Smooth muscle cell (in vitro differentiated cells): ENCODE results near the gene PLEKHA8. TPM values are rescaled to one million over a fixed set of nuclear protein-coding genes. Genes with fewer than 3 reads are reported as not detected.

Source experiments
- DNase-seq: peaks from one replicate; lab custom pipeline; 2025; ENCODE audit not compliant: unreplicated experiment; lab: John Stamatoyannopoulos, UW
- H2AFZ ChIP-seq: fragments of 200-600 bp; sonication (generic); 2 replicates; pipeline ENCODE4 v1.6.0; 2016; ENCODE audit warnings: antibody characterized with exemption, low read depth, mild to moderate bottlenecking
- H3F3A ChIP-seq: fragments of 200-600 bp; sonication (generic); 2 replicates; pipeline ENCODE4 v1.6.0; 2017; ENCODE audit warnings: antibody characterized with exemption, low read depth
- H3K27ac ChIP-seq: fragments of 200-600 bp; sonication (generic); 2 replicates; pipeline ENCODE4 v1.5.1; 2016; ENCODE audit warnings: low read depth, mild to moderate bottlenecking
- H3K27me3 ChIP-seq: fragments of 200-600 bp; sonication (generic); 2 replicates; pipeline ENCODE4 v1.6.1; 2016; ENCODE audit warnings: low read depth, mild to moderate bottlenecking
- H3K36me3 ChIP-seq: fragments of 200-600 bp; sonication (generic); 2 replicates; pipeline ENCODE4 v1.5.1; 2016; ENCODE audit warnings: low read depth
- H3K4me1 ChIP-seq: fragments of 200-600 bp; sonication (generic); 2 replicates; pipeline ENCODE4 v1.5.1; 2016; ENCODE audit warnings: low read depth
- H3K4me2 ChIP-seq: fragments of 200-600 bp; sonication (generic); 2 replicates; pipeline ENCODE4 v1.6.0; 2016; ENCODE audit warnings: mild to moderate bottlenecking
- H3K4me3 ChIP-seq: fragments of 200-600 bp; sonication (generic); 2 replicates; pipeline ENCODE4 v1.5.1; 2016; ENCODE audit warnings: mild to moderate bottlenecking
- H3K79me2 ChIP-seq: fragments of 200-600 bp; sonication (generic); 2 replicates; pipeline ENCODE4 v1.6.0; 2016; ENCODE audit warnings: low read depth, mild to moderate bottlenecking
- H3K9ac ChIP-seq: fragments of 200-600 bp; sonication (generic); 2 replicates; pipeline ENCODE4 v1.6.0; 2016; ENCODE audit warnings: low read depth
- H3K9me3 ChIP-seq: fragments of 200-600 bp; sonication (generic); replicated peaks from 2 replicates; pipeline ENCODE4 v1.5.1; 2016; ENCODE audit warnings: low read depth
- H4K20me1 ChIP-seq: fragments of 200-600 bp; sonication (generic); 2 replicates; pipeline ENCODE4 v1.6.0; 2016; ENCODE audit warnings: low read depth
- WGBS: methylation state at CpG from one replicate; pipeline ENCODE4 v1.1.7; 2016; ENCODE audit warnings: low lambda C conversion rate; 5-methylcytosine and 5-hydroxymethylcytosine counted together
- polyA plus RNA-seq: library from polyadenylated mRNA; unstranded; fragments of >200 nt; fragmentation: Nextera tagmentation; extraction: Ambion mirVana; gene quantifications from 2 replicates; pipeline ENCODE4 v1.2.1, GENCODE V29; 2016
- total RNA-seq: library from RNA; depleted of rRNA; stranded (reverse); fragments of >200 nt; gene quantifications from 2 replicates; pipeline ENCODE4 v1.2.3, GENCODE V29; 2014
- TF ChIP-seq, protein P1 (sequence below): fragments of 200-600 bp; sonication (generic); IDR thresholded peaks from 2 replicates; pipeline ENCODE4 v1.5.1; 2017; ENCODE audit warnings: borderline replicate concordance, mild to moderate bottlenecking, antibody characterized with exemption; ENCODE audit not compliant: insufficient read depth, poor library complexity, severe bottlenecking

The PLEKHA8 gene
- total and polyA plus RNA-seq, 2 experiments from 2014 or later, result 10.0 to 20.4 TPM

DNA sequence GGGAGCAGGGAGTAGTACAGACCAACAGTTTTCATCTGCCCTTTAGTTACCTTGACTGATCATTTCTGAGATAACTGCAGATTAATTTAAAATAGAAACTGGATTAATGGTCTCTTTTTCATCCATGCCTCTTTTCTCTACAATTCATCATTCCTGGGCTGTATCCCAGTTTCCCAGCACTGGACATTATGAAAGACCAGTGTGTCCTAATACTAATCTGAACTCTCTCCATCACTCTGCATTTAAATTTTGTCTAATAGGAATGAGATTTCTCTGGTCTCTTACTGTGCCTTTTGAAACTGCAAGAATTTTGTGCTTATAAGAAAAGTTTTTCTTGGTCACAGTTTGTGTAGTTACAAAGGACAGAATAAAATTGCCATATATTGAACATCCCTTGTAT, 12.7 kb downstream of the PLEKHA8 start:
- Histone ChIP-seq H4K20me1 (peaks cover 91% of the 10 kb centered on the region), H3F3A (no peaks in the 10 kb centered on the region), H3K36me3 (no peaks in the 10 kb centered on the region), H3K4me3 (no peak overlapping the region), H3K9me3 (no peaks in the 10 kb centered on the region), H3K27ac (no peak overlapping the region), H2AFZ (no peak overlapping the region), H3K4me1 (peaks cover 10% of the 10 kb centered on the region), H3K4me2 (no peak overlapping the region), H3K79me2 (peaks cover 61% of the 10 kb centered on the region), H3K9ac (no peak overlapping the region), H3K27me3 (no peaks in the 10 kb centered on the region)
- no peak for DNase-seq
- TF ChIP-seq, protein P1, sequence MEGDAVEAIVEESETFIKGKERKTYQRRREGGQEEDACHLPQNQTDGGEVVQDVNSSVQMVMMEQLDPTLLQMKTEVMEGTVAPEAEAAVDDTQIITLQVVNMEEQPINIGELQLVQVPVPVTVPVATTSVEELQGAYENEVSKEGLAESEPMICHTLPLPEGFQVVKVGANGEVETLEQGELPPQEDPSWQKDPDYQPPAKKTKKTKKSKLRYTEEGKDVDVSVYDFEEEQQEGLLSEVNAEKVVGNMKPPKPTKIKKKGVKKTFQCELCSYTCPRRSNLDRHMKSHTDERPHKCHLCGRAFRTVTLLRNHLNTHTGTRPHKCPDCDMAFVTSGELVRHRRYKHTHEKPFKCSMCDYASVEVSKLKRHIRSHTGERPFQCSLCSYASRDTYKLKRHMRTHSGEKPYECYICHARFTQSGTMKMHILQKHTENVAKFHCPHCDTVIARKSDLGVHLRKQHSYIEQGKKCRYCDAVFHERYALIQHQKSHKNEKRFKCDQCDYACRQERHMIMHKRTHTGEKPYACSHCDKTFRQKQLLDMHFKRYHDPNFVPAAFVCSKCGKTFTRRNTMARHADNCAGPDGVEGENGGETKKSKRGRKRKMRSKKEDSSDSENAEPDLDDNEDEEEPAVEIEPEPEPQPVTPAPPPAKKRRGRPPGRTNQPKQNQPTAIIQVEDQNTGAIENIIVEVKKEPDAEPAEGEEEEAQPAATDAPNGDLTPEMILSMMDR, result no peak

DNA sequence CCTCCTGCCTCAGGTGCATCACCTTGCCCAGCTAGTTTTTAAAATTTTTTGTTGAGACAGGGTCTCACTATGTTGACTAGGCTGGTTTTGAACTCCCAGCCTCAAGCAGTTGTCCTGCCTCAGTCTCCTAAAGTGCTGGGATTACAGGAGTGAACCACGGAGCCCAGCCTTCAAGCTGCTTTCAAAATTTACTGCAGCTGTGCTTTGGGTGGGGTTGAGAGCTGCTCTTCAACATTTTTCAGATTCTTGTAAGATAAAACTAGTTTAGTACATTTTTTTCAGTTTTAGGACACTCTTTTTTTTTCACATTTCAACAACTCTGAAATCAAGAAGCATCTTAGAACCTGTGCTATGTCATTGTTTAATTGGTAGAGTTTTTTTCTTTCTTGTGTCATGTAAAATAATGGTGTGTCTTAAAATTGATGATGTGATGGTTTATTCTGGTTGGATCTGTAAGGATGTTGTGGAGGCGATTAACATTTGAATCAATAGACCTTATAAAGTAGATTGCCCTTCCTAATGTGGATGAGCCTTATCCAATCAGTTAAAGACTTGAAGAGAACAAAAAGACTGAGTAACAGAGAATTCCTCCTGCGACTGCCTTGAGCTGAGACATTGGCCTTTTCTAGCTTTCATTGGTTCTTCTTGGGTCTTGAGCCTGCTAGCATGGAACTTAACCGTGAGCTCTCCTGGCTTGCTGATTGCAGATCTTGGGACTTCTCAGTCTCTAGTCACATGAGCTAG, 13.5 kb downstream of the PLEKHA8 start:
- H3K4me1 ChIP-seq, result peaks cover 10% of the 10 kb centered on the region
- peaks cover 58% of the 10 kb centered on the region for H3K79me2 ChIP-seq
- 84% methylated on average over 4 of the region's 4 CpGs for WGBS

DNA sequence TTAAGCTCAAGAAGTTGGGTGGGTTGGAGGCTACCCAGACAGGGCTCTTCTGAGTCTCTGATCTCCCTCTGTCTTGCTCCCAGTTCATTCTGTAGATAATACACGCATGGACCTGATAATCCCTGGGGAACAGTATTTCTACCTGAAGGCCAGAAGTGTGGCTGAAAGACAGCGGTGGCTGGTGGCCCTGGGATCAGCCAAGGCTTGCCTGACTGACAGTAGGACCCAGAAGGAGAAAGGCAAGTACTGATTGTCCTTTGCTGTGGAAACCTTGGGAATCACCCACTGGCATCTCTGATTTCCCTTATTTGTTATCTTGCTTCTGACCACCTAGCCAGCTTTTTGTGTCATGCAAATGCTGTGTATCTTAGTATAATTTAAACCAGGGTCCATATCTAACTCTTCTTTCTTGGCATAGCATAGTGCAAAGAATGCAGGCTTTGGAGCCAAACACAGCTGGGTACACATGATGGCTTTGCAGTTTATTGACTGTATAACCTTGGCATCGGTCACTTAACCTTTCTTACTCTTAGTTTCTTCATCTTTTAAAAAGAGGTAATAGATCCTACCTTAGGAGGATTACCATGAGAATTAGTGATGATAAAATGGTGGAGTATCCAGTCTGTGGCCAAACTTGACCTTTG, 18.0 kb downstream of the PLEKHA8 start:
- peaks cover 3% of the 10 kb centered on the region for H3K36me3 ChIP-seq
- no peak overlapping the region for H3K4me3 ChIP-seq
- TF ChIP-seq, protein P1, result no peak
- no peak overlapping the region for H2AFZ ChIP-seq
- 89% methylated on average over 3 of the region's 3 CpGs for WGBS
- no peak overlapping the region for H3K9ac ChIP-seq
- H3K4me1 ChIP-seq, result peaks cover 3% of the 10 kb centered on the region
- H3K27me3 ChIP-seq, result no peaks in the 10 kb centered on the region
- peaks cover 49% of the 10 kb centered on the region for H4K20me1 ChIP-seq
- DNase-seq, result no peak
- H3K9me3 ChIP-seq, result no peaks in the 10 kb centered on the region
- no peak overlapping the region for H3K4me2 ChIP-seq
- no peak overlapping the region for H3K27ac ChIP-seq
- no peaks in the 10 kb centered on the region for H3F3A ChIP-seq
- H3K79me2 ChIP-seq, result peaks cover 20% of the 10 kb centered on the region

More for the DNA sequence above, 13.5 kb downstream of the PLEKHA8 start:
- Histone ChIP-seq H4K20me1 (peaks cover 85% of the 10 kb centered on the region), H2AFZ (no peak overlapping the region), H3K27me3 (no peaks in the 10 kb centered on the region), H3K4me3 (no peak overlapping the region), H3K4me2 (no peak overlapping the region), H3K36me3 (no peaks in the 10 kb centered on the region), H3F3A (no peaks in the 10 kb centered on the region), H3K9me3 (no peaks in the 10 kb centered on the region), H3K9ac (no peak overlapping the region), H3K27ac (no peak overlapping the region)
- TF ChIP-seq, protein P1, result no peak
- DNase-seq, result no peak
